Camera-type eye (tissue), 1 donor: ENCODE measurements around the gene FIBIN. TPM values are rescaled to one million over a fixed set of nuclear protein-coding genes. Genes with fewer than 3 reads are reported as not detected.

Source experiments
- total RNA-seq: library from RNA; depleted of rRNA; stranded (reverse); fragments of >200 nt; gene quantifications from one replicate; pipeline ENCODE4 v1.2.3, GENCODE V29; 2014

Gene FIBIN
- total RNA-seq: 22.3 TPM

DNA sequence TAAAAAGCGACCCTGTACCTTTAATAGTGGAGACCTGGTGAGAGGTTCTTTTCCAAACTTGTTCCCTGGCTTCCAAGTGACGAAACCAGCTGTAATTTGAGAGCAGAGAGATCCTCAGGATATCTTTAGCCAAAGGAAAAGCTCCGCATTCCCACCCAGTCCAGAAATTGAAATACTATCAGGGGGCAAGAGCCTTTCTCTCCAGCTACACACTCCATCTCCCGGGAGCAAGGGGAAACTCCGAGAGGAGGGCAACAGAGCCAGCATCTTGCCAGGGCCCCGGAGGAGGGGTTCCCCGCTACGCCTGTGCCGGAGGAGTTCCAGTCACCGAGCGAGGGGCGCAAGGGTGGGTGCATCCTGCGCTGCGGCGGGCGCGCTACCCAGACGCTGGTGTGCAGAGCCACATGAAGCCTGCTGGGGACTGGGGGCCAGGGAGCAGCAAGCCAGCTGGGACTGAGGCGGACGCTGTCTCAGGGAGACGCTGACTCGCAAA is at the start of gene FIBIN:
Gene FIBIN (plus strand): TSS at position 148 of the 493 bp plus-strand sequence. CDS start 415 bp downstream, outside the sequence.

DNA sequence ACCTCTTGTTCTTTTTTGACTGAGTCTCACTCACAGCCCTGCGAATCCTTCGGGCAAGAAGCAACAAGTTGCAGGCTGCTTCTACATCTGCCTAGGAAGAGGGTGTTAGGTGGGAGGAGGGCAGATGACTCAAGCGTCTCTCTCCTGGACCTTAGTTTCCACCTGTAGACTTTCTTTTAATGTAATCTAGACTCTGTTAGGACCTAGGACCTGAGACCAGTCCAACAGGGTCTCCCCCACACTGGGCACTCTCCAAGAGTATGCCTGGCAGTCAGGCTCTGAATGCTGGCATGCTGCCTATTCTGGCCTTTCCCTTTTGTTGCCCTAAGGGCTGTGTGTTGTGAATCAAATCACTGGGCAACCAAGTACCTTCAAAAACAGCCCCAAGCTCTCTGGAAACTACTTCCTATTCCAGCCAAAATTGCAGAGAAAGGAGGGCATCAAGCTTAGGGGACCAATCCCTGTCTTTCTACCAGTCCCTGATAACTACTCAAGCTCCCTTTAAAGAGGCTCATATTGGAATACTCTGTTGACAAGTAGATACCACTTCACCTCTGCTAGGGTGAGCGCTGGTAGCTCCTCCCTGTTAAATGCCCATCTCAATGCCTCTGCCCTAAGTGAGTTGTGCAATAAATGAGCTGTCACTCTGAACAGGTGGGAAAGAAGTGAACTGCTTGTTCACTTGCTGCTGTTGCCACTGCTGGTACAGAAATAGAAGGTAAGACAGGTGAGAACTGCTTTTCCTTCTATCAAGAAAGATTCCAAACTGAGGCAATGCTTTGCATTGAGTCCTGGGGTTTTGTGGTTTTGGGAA is 46.6 kb downstream of the FIBIN start, which contains the start of gene BBOX1:
Gene BBOX1 (plus strand): TSS at position 514 of the 814 bp plus-strand sequence. CDS start 14,616 bp downstream, outside the sequence.

Other genes starting within 250 kb of the FIBIN start
- 2.5 TPM for gene BBOX1, start 46.7 kb downstream of the FIBIN start, total RNA-seq